H9 (cell line): ENCODE data around the gene ALKBH2. TPM values are rescaled to one million over a fixed set of nuclear protein-coding genes. Genes with fewer than 3 reads are reported as not detected.
A peak's percentile ranks its signal among the peaks of the same experiment; 100 is the strongest.

ENCODE experiments used
- DNase-seq: peaks from one replicate; pipeline ENCODE4 v3.0.0-alpha.2; 2017
- H2AFZ ChIP-seq: one replicate; pipeline ENCODE4 v1.6.1; 2013; ENCODE audit warnings: mild to moderate bottlenecking, low read length, control low read depth, moderate library complexity
- H2AK5ac ChIP-seq: 2 replicates; pipeline ENCODE4 v1.6.1; 2013; ENCODE audit warnings: low read length, control low read depth, mixed read lengths; ENCODE audit not compliant: insufficient read length
- H2BK120ac ChIP-seq: one replicate; pipeline ENCODE4 v1.6.1; 2013; ENCODE audit warnings: low read depth, mild to moderate bottlenecking, low read length, control low read depth, inconsistent platforms; ENCODE audit not compliant: poor library complexity, severe bottlenecking
- H2BK12ac ChIP-seq: 2 replicates; pipeline ENCODE4 v1.6.1; 2013; ENCODE audit warnings: low read length, control low read depth, mixed read lengths, low read depth; ENCODE audit not compliant: insufficient read length
- H2BK15ac ChIP-seq: 2 replicates; pipeline ENCODE4 v1.6.1; 2013; ENCODE audit warnings: low read depth, low read length, control low read depth
- H2BK20ac ChIP-seq: one replicate; pipeline ENCODE4 v1.6.1; 2013; ENCODE audit warnings: low read depth, mild to moderate bottlenecking, low read length, control low read depth, inconsistent platforms; ENCODE audit not compliant: poor library complexity, severe bottlenecking
- H2BK5ac ChIP-seq: 2 replicates; pipeline ENCODE4 v1.6.1; 2013; ENCODE audit warnings: low read length, control low read depth, mixed read lengths; ENCODE audit not compliant: insufficient read length
- H3K14ac ChIP-seq: 2 replicates; pipeline ENCODE4 v1.6.1; 2013; ENCODE audit warnings: low read length, control low read depth; ENCODE audit not compliant: insufficient read depth
- H3K18ac ChIP-seq: 2 replicates; pipeline ENCODE4 v1.6.1; 2013; ENCODE audit warnings: low read depth, mild to moderate bottlenecking, mixed read lengths, low read length, control low read depth; ENCODE audit not compliant: insufficient read length
- H3K23ac ChIP-seq: 2 replicates; pipeline ENCODE4 v1.6.1; 2013; ENCODE audit warnings: low read length, control low read depth, mixed read lengths, low read depth; ENCODE audit not compliant: insufficient read length
- H3K23me2 ChIP-seq: 2 replicates; pipeline ENCODE4 v1.6.1; 2013; ENCODE audit warnings: low read depth, mild to moderate bottlenecking, mixed read lengths, low read length, control low read depth; ENCODE audit not compliant: insufficient read length, poor library complexity, severe bottlenecking
- H3K27ac ChIP-seq: 2 replicates; pipeline ENCODE4 v1.5.1; 2013; ENCODE audit warnings: low read length, control low read depth, mixed read lengths, low read depth; ENCODE audit not compliant: insufficient read length
- H3K27me3 ChIP-seq: 2 replicates; pipeline ENCODE4 v1.6.1; 2013; ENCODE audit warnings: low read length, control low read depth, inconsistent platforms; ENCODE audit not compliant: insufficient read depth
- H3K4ac ChIP-seq: 2 replicates; pipeline ENCODE4 v1.6.1; 2013; ENCODE audit warnings: low read depth, mild to moderate bottlenecking, control low read depth, inconsistent platforms, low read length, moderate library complexity
- H3K4me1 ChIP-seq: 2 replicates; pipeline ENCODE4 v1.6.1; 2013; ENCODE audit warnings: low read length, control low read depth, inconsistent platforms; ENCODE audit not compliant: insufficient read depth
- H3K4me2 ChIP-seq: 2 replicates; pipeline ENCODE4 v1.6.1; 2013; ENCODE audit warnings: low read length, control low read depth, mixed read lengths; ENCODE audit not compliant: insufficient read length, insufficient read depth
- H3K56ac ChIP-seq: 2 replicates; pipeline ENCODE4 v1.6.1; 2013; ENCODE audit warnings: low read depth, mild to moderate bottlenecking, mixed read lengths, low read length, control low read depth; ENCODE audit not compliant: insufficient read length
- H3K79me1 ChIP-seq: 2 replicates; pipeline ENCODE4 v1.6.1; 2013; ENCODE audit warnings: low read depth, mild to moderate bottlenecking, moderate library complexity, low read length, control low read depth, inconsistent platforms; ENCODE audit not compliant: insufficient read depth, poor library complexity, severe bottlenecking
- H3K79me2 ChIP-seq: 2 replicates; pipeline ENCODE4 v1.6.1; 2013; ENCODE audit warnings: low read length, control low read depth, inconsistent platforms; ENCODE audit not compliant: insufficient read depth
- H3K9ac ChIP-seq: 2 replicates; pipeline ENCODE4 v1.6.1; 2013; ENCODE audit warnings: low read length, control low read depth, mixed read lengths; ENCODE audit not compliant: insufficient read length; ENCODE audit errors: extremely low read depth
- H3K9me3 ChIP-seq: one replicate; pipeline ENCODE4 v1.6.1; 2013; ENCODE audit warnings: low read depth, low read length, inconsistent platforms; ENCODE audit not compliant: control insufficient read depth
- H3T11ph ChIP-seq: one replicate; pipeline ENCODE4 v1.6.1; 2013; ENCODE audit warnings: mild to moderate bottlenecking, low read length, control low read depth, inconsistent platforms
- H4K20me1 ChIP-seq: one replicate; pipeline ENCODE4 v1.6.1; 2013; ENCODE audit not compliant: control insufficient read depth, insufficient read length, insufficient read depth
- H4K5ac ChIP-seq: 2 replicates; pipeline ENCODE4 v1.6.1; 2013; ENCODE audit warnings: low read depth, mild to moderate bottlenecking, mixed read lengths, low read length, control low read depth; ENCODE audit not compliant: insufficient read length
- H4K8ac ChIP-seq: replicated peaks from 2 replicates; pipeline ENCODE4 v1.6.1; 2013; ENCODE audit warnings: low read length, control low read depth, mixed read lengths, low read depth; ENCODE audit not compliant: insufficient read length
- H4K91ac ChIP-seq: 2 replicates; pipeline ENCODE4 v1.6.1; 2013; ENCODE audit warnings: low read depth, mild to moderate bottlenecking, moderate library complexity, mixed read lengths, low read length, control low read depth; ENCODE audit not compliant: insufficient read length
- H3K27ac Mint-ChIP-seq, 3 experiments: 2 replicates in 2 of 3; 3 replicates in 1 of 3; pipeline ENCODE4 v1.8.0; 2020 to 2021; ENCODE audit warnings: mixed read lengths in 3 of 3, mild to moderate bottlenecking in 1 of 3, moderate library complexity in 1 of 3
- H3K27me3 Mint-ChIP-seq: 2 replicates; pipeline ENCODE4 v1.8.0; 2021; ENCODE audit warnings: low read depth, mild to moderate bottlenecking, moderate library complexity, mixed read lengths
- H3K36me3 Mint-ChIP-seq, 3 experiments: 2 replicates in 2 of 3; 3 replicates in 1 of 3; pipeline ENCODE4 v1.8.0; 2020 to 2021; ENCODE audit warnings: low read depth in 3 of 3, mixed read lengths in 3 of 3; ENCODE audit not compliant: insufficient read depth in 1 of 3
- H3K4me1 Mint-ChIP-seq, 2 experiments: 2 replicates each; pipeline ENCODE4 v1.8.0; 2020; ENCODE audit warnings: mixed read lengths in 2 of 2
- H3K4me3 Mint-ChIP-seq, 2 experiments: 2 replicates in 1 of 2; 3 replicates in 1 of 2; pipeline ENCODE4 v1.8.0; 2020 to 2021; ENCODE audit warnings: mild to moderate bottlenecking in 2 of 2, mixed read lengths in 2 of 2, moderate library complexity in 1 of 2
- H3K9me3 Mint-ChIP-seq, 2 experiments: 2 replicates in 1 of 2; 3 replicates in 1 of 2; pipeline ENCODE4 v1.8.0; 2020; ENCODE audit warnings: mild to moderate bottlenecking in 2 of 2, mixed read lengths in 2 of 2, moderate library complexity in 1 of 2
- WGBS: extraction: QIAGEN DNeasy Blood & Tissue Kit; methylation state at CpG from one replicate; pipeline ENCODE4 v1.1.7; 2013; ENCODE audit warnings: missing lambda C conversion rate, low lambda C conversion rate, mixed read lengths; ENCODE audit not compliant: insufficient read length; ENCODE audit errors: extremely low coverage; 5-methylcytosine and 5-hydroxymethylcytosine counted together
- total RNA-seq: library from RNA; stranded (reverse); gene quantifications from 2 replicates; pipeline ENCODE4 v1.2.1, GENCODE V29; 2021
- TF ChIP-seq, protein P1 (sequence below): fragments of 200-600 bp; sonication (generic); conservative IDR thresholded peaks from 3 replicates; pipeline ENCODE4 v1.8.0; 2021; ENCODE audit warnings: antibody characterized with exemption, mild to moderate bottlenecking

The ALKBH2 gene
- total RNA-seq, 1 experiment from 2014 or later, result 24.4 TPM

GRCh38 chr12:109116611-109116949 is 23.3 kb upstream of the ALKBH2 start:
- H3K36me3 Mint-ChIP-seq, result peaks cover 0 to 4% (median 0%) of the 10 kb centered on the region in 3 experiments; a peak in 1 of 7 replicates

More at GRCh38 chr12:109116611-109116949, 23.3 kb upstream of the ALKBH2 start:
- Histone ChIP-seq H3K23me2 (no peaks in the 10 kb centered on the region), H2BK20ac (no peak overlapping the region), H2AFZ (no peak overlapping the region), H2BK5ac (no peak overlapping the region), H3K4me2 (no peak overlapping the region), H3K14ac (no peak overlapping the region), H4K5ac (no peak overlapping the region), H4K8ac (no peak overlapping the region), H3K56ac (no peak overlapping the region), H3T11ph (no peak overlapping the region), H3K18ac (no peak overlapping the region), H2BK12ac (no peak overlapping the region), H3K27me3 (no peaks in the 10 kb centered on the region), H3K4me1 (peaks cover 6% of the 10 kb centered on the region; the same call in 1 of the 2 replicates), H3K79me1 (no peaks in the 10 kb centered on the region), H2AK5ac (no peak overlapping the region), H3K27ac (no peak overlapping the region), H3K79me2 (no peaks in the 10 kb centered on the region), H2BK120ac (no peak overlapping the region), H2BK15ac (no peak overlapping the region), H3K4ac (no peak overlapping the region), H3K9me3 (no peaks in the 10 kb centered on the region), H3K23ac (no peak overlapping the region), H4K20me1 (no peaks in the 10 kb centered on the region), H4K91ac (no peak overlapping the region), H3K9ac (no peak overlapping the region)
- H3K27ac Mint-ChIP-seq, result 0 out of 7 replicates have a peak overlapping the region, but pooled peaks of 2 of the 3 experiments have one; percentile 11 to 20
- WGBS, result no CpG with 5 or more reads among the region's 12 CpGs
- no peaks in the 10 kb centered on the region for H3K27me3 Mint-ChIP-seq
- H3K9me3 Mint-ChIP-seq, result no peaks in the 10 kb centered on the region
- H3K4me3 Mint-ChIP-seq, result no peak overlapping the region
- no peak for DNase-seq
- H3K4me1 Mint-ChIP-seq, result peaks cover 17 to 19% of the 10 kb centered on the region in 2 experiments
- TF ChIP-seq, protein P1, sequence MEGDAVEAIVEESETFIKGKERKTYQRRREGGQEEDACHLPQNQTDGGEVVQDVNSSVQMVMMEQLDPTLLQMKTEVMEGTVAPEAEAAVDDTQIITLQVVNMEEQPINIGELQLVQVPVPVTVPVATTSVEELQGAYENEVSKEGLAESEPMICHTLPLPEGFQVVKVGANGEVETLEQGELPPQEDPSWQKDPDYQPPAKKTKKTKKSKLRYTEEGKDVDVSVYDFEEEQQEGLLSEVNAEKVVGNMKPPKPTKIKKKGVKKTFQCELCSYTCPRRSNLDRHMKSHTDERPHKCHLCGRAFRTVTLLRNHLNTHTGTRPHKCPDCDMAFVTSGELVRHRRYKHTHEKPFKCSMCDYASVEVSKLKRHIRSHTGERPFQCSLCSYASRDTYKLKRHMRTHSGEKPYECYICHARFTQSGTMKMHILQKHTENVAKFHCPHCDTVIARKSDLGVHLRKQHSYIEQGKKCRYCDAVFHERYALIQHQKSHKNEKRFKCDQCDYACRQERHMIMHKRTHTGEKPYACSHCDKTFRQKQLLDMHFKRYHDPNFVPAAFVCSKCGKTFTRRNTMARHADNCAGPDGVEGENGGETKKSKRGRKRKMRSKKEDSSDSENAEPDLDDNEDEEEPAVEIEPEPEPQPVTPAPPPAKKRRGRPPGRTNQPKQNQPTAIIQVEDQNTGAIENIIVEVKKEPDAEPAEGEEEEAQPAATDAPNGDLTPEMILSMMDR, result no peak
